Coronary artery (tissue), 2 donors: ENCODE measurements around the gene FOXD1.
A peak's percentile ranks its signal among the peaks of the same experiment; 100 is the strongest.
"Not testable (repeated sequence)": the region's sequence is repeated elsewhere in the genome, so short reads cannot be mapped to it uniquely, and the experiment has no call there.

ENCODE experiments used
- DNase-seq: peaks from one replicate; pipeline ENCODE4 v3.0.0-alpha.2; 2017; ENCODE audit warnings: low spot score
- H3K27ac ChIP-seq, 2 donors: fragments of 200-600 bp; sonication (generic); one replicate each; pipeline ENCODE4 v1.5.1; 2016 to 2019
- H3K4me3 ChIP-seq: fragments of 200-600 bp; sonication (generic); 2 replicates; pipeline ENCODE4 v1.5.1; 2016; ENCODE audit warnings: mild to moderate bottlenecking, moderate library complexity
- TF ChIP-seq, protein P1 (sequence below): fragments of 200-600 bp; sonication (generic); IDR thresholded peaks from one replicate; pipeline ENCODE4 v1.5.1; 2019; ENCODE audit warnings: antibody characterized with exemption

FOXD1 gene

DNA sequence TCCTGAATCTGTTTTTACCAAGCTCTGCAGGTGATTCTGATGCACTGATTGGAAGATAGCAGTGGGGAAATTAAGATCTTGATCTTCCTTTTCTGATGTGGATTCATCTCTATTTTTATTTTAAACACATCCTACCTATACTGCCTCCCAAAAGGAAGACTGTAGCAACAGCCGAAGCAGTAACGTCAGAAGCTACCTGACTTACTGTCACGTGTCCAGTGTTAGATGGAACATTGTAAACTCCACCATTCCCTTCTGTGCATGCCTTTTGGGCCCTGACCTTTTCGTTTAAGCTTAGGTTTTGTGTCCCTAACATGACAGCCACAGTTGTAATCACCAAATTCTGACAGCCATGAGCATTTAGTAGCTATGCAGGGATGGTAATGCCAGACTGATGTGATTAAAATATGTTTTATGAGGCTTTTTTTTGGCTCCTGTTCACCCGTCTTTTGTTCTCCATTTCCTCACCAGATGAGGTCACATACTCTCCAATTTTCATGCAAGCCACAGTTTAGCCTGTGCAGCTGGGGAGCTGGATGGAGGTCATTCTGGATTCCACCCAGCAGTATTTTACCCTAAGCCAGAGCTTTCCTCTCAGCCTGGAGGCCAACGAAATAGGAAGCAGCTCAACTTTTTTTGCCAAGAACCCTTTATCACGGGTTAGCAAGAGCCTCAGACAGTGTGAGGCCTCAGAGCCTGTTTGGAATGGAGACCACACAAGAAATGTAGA is 15.6 kb upstream of the FOXD1 start:
- Histone ChIP-seq H3K4me3 (no peak overlapping the region), H3K27ac (no peak overlapping the region)
- no peak for DNase-seq
- TF ChIP-seq, protein P1, sequence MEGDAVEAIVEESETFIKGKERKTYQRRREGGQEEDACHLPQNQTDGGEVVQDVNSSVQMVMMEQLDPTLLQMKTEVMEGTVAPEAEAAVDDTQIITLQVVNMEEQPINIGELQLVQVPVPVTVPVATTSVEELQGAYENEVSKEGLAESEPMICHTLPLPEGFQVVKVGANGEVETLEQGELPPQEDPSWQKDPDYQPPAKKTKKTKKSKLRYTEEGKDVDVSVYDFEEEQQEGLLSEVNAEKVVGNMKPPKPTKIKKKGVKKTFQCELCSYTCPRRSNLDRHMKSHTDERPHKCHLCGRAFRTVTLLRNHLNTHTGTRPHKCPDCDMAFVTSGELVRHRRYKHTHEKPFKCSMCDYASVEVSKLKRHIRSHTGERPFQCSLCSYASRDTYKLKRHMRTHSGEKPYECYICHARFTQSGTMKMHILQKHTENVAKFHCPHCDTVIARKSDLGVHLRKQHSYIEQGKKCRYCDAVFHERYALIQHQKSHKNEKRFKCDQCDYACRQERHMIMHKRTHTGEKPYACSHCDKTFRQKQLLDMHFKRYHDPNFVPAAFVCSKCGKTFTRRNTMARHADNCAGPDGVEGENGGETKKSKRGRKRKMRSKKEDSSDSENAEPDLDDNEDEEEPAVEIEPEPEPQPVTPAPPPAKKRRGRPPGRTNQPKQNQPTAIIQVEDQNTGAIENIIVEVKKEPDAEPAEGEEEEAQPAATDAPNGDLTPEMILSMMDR: no peak

DNA sequence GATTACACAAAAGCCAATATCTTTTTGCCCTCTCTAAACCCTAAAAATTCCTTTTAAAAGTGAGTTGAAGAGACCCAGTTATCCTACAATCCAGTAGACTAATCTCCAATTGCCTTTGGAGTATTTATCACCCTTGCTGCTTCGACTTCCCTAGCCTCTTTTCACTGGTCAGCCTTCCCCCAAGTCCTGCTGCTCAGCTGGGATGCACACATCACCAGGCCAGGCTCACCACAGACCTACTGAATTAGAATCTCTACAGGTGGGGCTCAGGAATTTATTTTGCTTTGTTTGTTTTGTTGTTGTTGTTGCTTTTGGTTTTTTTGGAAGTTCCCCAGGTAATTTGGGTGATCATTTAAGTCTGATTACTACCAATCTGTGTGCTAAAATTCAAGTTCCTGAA is 11.6 kb upstream of the FOXD1 start:
- peak; percentile 9 for DNase-seq
- Histone ChIP-seq H3K27ac (no peak overlapping the region), H3K4me3 (no peak overlapping the region)
- TF ChIP-seq, protein P1: no peak

DNA sequence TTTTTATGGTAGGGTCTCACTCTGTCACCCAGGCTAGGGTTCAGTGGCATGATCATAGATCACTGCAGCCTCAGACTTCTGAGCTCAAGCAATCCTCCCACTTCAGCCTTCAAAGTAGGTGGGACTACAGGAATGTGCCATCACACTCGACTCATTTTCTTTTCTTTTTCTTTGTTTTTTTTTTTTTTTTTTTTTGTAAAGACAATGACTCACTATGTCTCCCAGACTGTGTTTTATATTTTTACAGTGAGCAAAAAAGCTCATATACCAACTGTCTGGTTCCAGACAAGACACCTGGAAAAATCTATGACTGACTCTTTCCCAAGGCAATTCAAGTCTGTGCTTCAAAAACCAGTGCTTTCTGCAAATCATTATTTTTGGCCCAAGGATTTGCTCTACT is 10.8 kb upstream of the FOXD1 start:
- DNase-seq: no peak
- TF ChIP-seq, protein P1: no peak
- no peak overlapping the region for H3K4me3 ChIP-seq
- no peak overlapping the region for H3K27ac ChIP-seq

DNA sequence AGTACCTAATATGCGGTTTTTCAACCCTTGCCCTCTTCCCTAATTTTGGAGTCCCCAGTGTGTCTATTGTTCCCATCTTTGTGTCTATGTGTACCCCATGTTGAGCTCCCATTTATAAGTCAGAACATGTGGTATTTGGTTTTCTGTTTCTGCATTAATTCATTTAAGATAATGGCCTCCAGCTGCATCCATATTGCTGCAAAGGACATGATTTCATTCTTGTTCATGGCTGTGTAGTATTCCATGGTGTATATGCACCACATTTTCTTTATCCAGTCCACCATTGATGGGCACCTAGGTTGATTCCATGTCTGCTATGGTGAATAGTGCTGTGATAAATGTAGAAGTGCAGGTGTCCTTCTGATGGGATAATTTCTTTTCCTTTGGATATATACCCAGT is 7.9 kb upstream of the FOXD1 start:
- H3K27ac ChIP-seq, DNase-seq, H3K4me3 ChIP-seq: not testable (repeated sequence)

DNA sequence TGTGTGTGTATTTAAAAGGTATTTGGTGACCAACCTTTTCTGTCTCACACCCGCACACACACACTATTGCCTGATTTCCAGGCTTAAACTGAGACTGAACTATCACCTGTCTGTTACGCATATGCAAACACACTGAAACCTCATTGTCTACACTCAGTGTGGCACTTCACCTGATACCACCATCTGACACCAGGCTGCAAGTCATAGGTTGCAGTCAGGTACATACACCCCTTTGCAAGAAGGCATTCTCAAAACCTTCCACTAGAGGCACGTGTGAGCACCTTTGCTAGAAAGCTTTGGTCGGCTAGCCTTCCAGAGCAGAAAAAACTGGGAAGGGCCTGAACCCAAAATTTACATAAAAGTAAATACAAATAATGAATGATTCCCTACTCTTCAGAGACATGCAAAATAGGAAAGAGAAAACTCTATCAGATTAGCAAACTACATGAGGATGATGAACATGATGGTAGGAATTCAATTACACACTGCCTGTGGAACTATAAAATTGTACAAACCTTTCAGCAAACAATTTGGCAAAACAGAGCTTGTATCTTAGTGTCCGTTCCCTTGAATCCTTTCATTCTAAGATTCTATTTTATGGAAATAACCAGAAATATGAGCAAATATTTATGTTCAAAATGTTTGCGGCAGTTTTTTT is 5.9 kb upstream of the FOXD1 start:
- TF ChIP-seq, protein P1: peak; percentile 56
- DNase-seq: no peak
- no peak overlapping the region for H3K27ac ChIP-seq
- H3K4me3 ChIP-seq: no peak overlapping the region

DNA sequence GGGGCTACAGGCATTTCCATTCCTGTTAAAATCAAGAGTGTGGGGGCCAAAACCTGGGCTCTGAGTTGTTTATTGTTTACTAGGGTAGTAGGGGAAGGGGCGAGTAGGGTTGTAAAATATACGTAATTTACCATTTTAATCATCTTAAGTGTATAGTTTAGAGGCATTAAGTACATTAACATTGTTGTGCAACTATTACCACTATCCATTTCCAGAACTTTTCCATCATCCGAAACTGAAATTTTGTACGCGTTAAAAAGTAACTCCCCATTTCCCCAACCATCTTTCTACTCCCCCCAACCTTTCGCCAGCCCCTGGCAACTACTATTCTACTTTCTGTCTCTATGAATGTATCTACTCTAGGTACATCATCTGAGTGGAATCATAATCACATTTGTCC is 3.6 kb upstream of the FOXD1 start:
- TF ChIP-seq, protein P1: no peak
- H3K27ac ChIP-seq: no peak overlapping the region
- H3K4me3 ChIP-seq: no peak overlapping the region
- DNase-seq: no peak

DNA sequence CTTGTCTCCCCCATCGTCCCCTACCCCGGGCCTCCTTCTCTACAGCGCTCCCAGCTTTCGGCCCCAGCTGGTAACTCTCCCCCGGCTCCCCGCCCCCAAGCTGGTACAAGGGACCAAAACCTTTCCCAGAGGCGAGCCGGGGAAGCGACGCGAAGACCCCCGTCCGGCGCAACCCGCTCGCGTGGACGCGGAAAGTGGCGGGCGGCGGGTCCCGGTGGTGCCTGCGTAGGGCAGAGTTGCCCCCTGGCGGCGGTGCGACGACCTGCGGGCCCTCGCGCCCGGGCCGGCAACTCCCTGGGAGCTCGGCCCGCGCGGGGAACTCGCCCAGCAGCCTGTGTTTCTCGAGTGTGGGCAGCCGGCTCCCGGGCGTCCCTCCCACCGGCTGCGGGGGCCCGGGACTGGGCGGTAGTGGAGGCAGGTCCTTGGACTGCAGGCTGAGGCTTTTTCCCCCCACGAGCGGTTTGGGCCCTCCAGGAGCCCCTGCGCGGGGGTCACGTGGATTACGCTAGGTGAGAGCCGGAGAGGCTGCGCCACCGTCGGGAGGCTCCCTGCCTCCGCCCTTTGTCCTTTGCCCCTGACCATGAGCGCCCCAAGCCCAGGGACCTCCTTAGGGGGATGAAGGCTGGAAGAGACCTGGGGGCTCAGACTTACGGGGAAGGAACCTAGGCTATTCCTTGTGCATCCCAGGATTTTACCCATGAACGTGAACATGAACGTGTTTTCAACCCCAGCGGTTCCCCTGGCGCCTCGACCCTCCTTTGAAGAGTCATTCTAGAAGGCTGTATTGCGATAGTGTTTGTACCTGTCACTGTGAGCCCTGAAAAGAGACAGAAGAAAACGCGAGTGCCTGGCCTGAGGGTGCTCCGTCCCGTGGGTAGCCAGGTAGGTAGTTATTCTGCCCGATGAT is 2.9 kb upstream of the FOXD1 start:
- H3K27ac ChIP-seq: no peak overlapping the region
- peak overlapping the region; percentile 45 for H3K4me3 ChIP-seq
- no peak for DNase-seq
- TF ChIP-seq, protein P1: peak; percentile 59
